CD4-positive, alpha-beta T cell treated with Interleukin-21 for 1 hour (primary cell): ENCODE results near the gene PICK1.
"Not testable (repeated sequence)": the region's sequence is repeated elsewhere in the genome, so short reads cannot be mapped to it uniquely, and the experiment has no call there.

Experiments
- DNase-seq: peaks from one replicate; pipeline ENCODE4 v3.0.0-alpha.2; 2020

PICK1 gene

GRCh38 chr22:38031491-38031890 lies 25.7 kb upstream of the PICK1 start:
- no peak for DNase-seq

GRCh38 chr22:38032681-38033521 lies 24.3 kb upstream of the PICK1 start:
- DNase-seq = no peak

DNA sequence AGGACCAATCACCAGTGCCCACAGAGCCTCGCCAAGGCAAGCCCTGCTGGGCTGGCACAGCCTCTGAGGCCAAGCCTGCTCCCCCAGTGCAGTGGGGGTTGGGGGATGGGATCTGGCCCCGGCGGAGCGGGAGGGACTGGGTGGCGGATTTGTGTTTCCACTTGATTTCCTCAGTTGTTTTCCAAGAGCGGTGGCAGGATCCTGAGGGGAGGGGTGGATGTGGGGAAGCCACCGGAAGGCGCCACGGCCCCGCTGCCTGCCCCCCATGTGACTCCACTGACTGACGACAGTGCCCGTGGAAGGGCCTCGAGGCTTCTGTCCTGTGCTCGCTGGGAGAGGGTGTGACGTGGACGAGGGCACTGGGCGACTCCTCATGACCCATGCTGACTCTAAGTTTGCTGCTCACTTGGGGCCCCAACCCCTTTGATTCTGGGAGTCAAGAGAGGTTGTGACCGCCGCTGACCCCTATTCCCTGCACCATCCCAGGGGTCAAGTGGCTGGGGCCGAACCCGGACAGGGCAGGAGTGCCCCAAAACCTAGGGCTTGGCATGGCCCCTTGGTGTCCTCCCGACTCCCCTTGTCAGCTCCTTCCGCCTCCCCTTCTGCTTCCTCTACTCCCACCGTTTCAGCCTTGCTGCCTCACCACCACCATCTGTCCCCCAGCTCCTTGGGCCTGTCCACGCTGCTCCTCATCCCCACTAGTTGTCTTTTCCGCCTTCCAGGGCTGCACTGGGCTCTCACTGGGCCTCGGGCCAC lies 23.5 kb upstream of the PICK1 start:
- DNase-seq = no peak

DNA sequence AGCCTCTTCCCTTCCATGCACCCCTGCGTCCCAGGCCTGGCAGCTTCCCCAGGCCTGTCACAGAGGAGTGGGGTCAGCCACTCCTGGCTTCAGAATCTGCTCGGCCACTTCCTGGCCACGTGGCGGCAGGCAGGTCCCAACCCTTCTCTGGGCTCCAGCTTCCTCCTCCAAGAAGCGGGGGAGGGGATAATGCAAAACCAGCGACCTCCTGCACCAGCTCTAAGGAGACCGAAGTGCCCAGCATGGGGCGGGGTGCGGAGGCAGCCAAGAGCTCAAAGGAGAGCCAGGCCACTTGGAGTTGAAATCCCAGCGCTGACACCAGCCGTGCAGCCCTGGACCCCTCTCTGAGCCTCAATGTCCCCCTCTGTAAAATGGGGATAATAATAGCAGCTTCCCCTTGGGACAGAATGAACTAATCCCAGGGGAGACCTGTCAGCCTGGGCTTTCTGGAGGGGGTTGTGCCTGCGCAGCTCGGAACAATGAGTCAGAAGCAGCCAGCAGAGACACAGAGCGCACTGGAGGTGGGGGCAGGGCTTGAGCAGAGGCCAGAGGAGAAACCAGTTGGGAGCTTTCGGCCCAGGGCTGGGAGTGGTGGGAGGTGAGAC lies 22.8 kb upstream of the PICK1 start:
- DNase-seq = no peak

DNA sequence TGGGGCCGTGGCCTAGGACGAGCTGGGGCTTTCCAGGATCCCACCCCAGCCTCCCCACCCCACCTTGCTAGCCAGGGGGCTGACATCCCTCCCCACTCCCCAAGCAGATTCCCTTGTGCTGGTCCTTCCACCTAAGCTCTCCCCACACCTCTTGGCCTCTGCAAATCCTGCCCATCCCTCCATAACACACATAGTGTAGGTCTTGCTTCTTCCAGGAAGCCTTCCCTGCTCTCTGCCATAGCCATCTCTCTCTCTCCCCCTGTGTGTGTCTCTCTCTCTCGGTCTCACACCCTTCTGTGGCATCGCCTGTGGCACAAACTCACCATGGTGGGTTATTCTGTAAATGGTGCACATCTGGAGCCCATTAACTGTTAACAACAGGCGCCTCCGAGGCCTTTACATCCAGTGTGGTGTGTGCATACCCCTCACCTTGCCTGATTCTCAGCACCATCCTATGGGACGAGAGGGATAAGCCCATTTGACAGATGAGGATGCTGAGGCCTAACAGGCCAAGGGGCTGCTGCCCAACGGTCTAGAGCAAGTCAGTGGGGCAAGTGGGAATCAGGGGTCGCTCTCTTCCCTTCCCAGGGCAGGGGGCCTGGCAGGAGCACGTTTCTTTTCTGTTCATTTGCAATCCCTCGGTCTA lies 22.2 kb upstream of the PICK1 start:
- no peak for DNase-seq

DNA sequence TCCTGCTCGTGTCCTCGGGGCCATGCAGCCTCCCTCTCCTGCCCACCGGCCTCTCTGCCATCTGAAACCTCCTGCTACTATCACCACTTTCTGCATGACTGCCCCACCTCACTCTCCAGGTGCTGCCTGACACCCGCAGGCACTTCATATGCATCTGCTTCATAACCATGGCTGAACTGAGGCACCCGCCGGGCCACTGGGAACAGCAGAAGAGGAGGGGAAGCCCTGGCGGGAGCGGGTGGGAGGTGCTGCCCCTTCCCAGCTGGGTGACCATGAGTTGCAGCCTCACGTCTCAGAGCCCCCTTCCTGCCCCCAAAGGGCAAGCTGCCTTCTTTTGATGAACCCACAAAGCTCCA lies 21.7 kb upstream of the PICK1 start:
- no peak for DNase-seq

DNA sequence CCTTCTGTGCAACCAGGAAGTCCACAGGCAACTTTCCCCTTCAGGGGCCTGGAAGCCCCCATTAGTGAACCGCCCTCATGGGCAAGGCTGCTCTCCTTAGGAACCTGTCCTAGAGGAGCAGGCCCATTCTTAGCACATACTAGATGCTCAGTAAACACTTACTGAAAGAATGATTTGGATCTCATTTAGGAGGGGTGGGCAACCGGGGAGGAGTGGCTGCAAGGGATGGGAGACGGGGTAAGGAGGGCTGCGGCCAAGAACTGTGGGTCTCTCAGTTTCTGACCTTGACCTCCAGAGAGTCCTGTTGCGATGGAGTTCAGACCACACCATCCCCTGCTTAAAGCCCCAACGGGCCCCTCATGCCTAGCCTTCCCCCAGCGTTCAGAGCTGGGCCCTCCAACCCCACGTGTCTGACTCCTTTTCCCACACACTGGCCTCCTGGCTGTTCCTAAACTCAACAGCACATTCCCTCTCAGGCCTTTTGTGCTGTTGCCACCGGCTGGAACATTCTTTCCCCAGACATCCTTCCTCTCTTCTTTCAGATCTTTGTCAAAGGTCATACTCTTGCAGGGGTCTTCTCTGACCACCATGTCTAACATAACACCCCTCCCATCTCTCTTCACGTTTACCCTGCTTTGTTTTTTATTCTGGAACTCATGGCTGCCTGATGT lies 20.7 kb upstream of the PICK1 start:
- DNase-seq = no peak

- DNase-seq = not testable (repeated sequence)
These were observed 19.6 kb upstream of the PICK1 start for GRCh38 chr22:38037367-38038150.

DNA sequence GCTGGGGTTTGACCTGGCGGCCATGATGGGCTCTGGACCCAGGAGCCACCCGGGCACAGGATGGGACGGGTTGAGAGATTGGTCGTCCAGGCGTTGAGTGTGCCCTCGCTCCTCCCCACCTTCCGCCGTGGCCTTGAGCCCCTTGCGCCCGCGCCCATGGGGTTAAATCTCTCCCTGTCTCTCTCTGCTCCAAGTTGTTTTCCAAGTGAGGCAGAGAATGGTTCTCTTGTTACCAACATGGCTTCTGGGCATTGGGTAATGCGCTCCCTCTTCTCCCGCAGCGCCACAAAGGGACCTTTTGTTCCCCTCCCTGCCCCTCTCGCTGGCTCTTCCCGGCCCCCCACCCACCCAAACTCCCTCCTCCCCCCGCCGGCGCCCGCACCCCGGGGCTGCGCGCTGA lies 18.8 kb upstream of the PICK1 start:
- no peak for DNase-seq

DNA sequence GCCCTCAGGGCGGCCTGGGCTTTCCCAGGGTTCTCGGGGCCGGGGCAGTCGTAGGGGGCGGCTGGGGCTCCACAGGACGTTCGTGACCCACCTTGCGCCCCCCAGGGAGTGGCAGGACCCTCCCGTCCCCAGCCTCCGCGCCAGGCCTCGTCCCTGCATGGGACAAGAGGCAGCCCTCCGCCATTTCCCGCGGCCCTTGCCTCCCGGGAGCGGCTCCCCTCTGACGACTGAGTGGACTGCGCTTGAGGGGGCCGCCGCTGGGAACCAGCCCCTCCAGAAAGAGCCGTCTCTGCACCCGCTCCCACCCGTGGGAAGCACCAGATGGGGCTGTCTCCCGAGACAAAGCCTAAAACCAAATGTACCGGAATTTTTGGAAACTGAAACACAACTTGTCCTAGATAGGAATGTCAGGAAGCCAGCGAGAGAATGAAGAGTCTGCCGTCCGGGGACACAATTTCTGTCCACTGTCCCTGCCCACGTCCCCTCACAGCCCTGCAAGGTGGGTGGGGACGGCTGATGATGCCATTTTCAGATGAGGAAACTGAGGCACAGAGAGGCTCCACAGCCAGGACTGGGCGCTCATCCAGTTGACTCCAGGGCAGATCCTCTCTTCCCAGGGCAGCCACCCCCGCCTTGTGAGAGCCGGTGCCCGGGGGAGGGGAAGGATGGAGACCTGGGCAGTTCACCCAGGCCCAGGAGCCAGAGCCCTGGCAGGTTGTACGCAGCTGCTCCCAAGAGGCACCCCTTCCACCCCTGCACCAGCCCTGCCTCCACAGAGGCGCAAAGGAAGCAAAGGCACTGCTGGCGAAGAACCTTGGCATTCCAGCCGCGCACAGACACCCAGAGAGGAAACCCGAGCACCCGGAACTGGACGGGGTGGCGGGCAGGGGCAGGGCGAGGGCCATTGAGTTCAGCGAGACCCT lies 18.1 kb upstream of the PICK1 start:
- no peak for DNase-seq

DNA sequence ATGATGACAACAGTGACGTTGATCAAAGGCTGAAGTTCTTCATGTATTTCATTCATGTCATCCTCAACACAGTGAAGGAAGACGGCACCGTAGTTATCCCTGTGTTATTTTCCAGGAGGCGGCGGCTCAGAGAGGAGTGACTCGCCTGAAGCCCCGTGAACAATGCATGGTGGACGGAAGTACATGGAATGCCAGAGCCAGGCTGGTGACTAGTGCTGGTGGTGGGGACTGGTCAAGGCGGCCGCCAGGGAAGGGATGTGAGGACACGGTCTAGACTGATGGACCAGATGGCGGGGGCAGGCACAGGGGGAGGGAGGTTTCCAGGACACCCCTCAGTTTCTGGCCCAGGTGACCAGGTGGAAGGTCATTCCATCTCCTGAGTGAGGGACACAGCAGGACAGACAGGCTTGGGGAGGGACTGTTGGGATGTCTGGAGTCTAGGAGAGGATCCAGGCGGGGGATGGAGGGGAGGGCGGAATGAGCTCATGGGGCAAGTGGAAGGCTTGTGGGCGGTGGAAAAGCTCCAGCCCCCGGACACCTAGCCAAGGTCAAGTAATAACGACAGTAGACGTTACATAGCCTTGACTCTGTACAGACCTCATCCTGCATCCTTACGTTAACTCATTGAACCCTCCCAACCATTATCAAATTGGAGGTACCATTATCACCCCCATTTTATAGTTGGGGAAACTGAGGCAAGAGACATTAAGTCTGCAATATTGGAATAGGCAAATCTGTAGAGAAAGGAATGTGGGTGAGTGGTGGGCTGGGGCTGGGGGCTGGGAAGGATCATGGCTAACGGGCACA lies 16.0 kb upstream of the PICK1 start:
- no peak for DNase-seq

- no peak for DNase-seq
These were observed 15.3 kb upstream of the PICK1 start for GRCh38 chr22:38041760-38042487.

DNA sequence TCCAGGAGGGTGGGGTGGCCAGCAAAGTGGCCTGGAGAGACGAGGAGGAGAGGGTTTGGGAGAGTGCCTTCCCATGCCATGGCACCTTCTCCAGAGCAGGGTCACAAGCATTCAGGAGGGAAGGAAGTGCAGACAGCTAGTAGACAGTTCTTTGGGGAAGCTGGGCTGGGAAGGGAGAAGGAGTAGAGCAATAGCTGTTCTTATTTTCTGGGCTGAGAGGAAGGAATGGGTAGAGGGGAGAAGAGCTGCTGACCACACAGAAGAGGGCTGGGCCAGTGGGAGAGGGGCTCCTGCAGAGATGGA lies 14.8 kb upstream of the PICK1 start:
- no peak for DNase-seq

GRCh38 chr22:38043151-38044039 lies 13.8 kb upstream of the PICK1 start:
- no peak for DNase-seq

DNA sequence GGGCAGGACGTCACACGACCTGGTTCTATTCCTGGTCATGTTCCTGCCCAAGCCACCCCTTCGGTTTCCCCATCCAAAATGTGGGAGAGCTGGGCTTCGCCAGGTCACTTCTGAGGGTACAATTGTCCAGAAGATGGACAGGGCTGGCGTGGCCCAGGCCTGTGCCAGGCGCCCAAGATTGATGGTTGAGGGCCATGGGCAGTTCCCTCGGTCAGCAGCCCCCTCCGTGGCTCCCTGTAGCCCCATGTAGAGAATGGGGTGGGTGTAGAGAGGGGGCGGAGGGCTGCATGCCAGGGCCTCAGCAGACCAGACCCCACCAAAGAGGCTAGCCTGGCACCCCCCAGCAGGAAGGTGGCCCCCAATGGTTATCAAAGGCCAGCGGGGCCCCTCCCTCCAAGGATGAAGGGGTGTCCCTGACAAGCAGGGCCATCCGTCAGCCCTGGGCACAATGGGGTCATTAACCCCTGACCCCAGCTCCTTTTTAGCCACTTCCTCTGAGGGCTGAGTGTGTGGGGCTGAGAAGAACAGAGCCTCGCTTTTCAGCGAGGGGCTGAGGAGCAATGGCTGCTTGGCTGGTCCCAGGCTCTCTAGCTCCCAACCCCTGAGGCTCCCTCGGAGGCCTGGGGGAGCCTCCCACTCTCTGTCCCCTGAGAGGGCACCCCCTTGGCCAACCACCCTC lies 11.0 kb upstream of the PICK1 start:
- no peak for DNase-seq

- DNase-seq = no peak
These were observed 7.2 kb upstream of the PICK1 start for GRCh38 chr22:38049812-38050619.

DNA sequence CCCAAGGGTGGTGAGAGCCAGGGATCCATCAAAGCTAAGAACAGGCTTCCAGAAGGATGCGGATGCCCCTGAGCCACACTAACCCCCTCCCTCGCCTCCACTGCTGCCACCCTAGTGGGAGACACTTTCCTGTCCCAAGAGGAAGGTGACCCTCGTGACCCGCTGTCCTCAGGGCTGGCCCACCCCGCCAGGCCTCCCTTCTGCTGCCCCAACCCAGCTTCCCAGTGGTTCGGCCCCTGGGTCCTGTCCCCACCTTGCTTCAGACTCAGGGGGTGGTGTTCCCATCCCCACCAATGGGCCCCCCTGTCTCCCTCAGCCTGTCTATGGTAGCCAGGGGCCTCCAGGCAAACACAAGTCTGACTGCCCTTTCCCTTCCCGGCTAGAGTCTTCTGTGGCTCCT lies 6.5 kb upstream of the PICK1 start:
- DNase-seq = no peak
